HCT116 (cell line): ENCODE measurements around the gene SMIM23. TPM values are rescaled to one million over a fixed set of nuclear protein-coding genes. Genes with fewer than 3 reads are reported as not detected.

ENCODE experiments used
- ATAC-seq: fragments of 200-7000 bp; cut with Tn5 transposase; 2 replicates; pipeline ENCODE4 v1.9.1; 2020; ENCODE audit warnings: mild to moderate bottlenecking, moderate library complexity
- BruUV-seq: library from RNA; stranded (reverse); fragments of 400-500 nt; replicated peaks from 2 replicates; lab custom pipeline; 2021; lab: Mats Ljungman, UMichigan
- CTCF ChIA-PET: fragments of 300-600 bp; sonication (Branson Sonifier 250); formaldehyde crosslinking; loops from one replicate; lab custom pipeline; 2021; ENCODE audit warnings: antibody characterized with exemption; lab: Charles Lee
- POLR2A ChIA-PET: fragments of 300-600, 350-600 bp; sonication (Branson Sonifier 250); formaldehyde crosslinking; loops from one replicate; lab custom pipeline; 2021; ENCODE audit warnings: antibody characterized with exemption; lab: Charles Lee
- RAD21 ChIA-PET, 2 experiments: fragments of 300-600 bp; sonication (Branson Sonifier 250); formaldehyde crosslinking; loops; one replicate each; lab custom pipeline; 2023; ENCODE audit warnings: low total read pairs in 2 of 2; ENCODE audit not compliant: uncharacterized antibody in 2 of 2, unreplicated experiment in 2 of 2, low non-redundant PET in 1 of 2; lab: Charles Lee
- DNase-seq: peaks from one replicate; pipeline ENCODE4 v3.0.0-alpha.2; 2010; ENCODE audit warnings: low read depth, low spot score
- H2AFZ ChIP-seq: fragments of 200-600 bp; shearing (Covaris generic), sonication (generic); 2 replicates; pipeline ENCODE4 v1.6.1; 2017; ENCODE audit warnings: low read depth, mixed run types, mixed read lengths, antibody characterized with exemption, low read length; ENCODE audit not compliant: poor library complexity, severe bottlenecking
- H3K27ac ChIP-seq: 2 replicates; pipeline ENCODE4 v1.5.1; 2012; ENCODE audit warnings: low read depth, low read length
- H3K27me3 ChIP-seq: fragments of 200-600 bp; sonication (generic); 2 replicates; pipeline ENCODE4 v1.6.1; 2016; ENCODE audit warnings: mixed run types, low read length, mixed read lengths; ENCODE audit not compliant: insufficient read depth
- H3K36me3 ChIP-seq, 2 experiments: fragments of 200-500 bp in 1 of 2; fragments of 200-600 bp in 1 of 2; sonication (Bioruptor generic) in 1 of 2; sonication (generic) in 1 of 2; 2 replicates each; pipeline versions ENCODE4 v1.5.1 to v1.6.1; 2014 to 2016; ENCODE audit warnings: low read length in 2 of 2, inconsistent platforms in 1 of 2, mixed read lengths in 1 of 2, mixed run types in 1 of 2; ENCODE audit not compliant: insufficient read depth in 2 of 2, control insufficient read depth in 1 of 2
- H3K4me1 ChIP-seq, 2 experiments: fragments of 200-600 bp in 1 of 2; sonication (generic) in 1 of 2; 2 replicates each; pipeline versions ENCODE4 v1.5.1 to v1.6.1; 2012 to 2017; ENCODE audit warnings: low read length in 2 of 2, inconsistent platforms in 1 of 2, mild to moderate bottlenecking in 1 of 2, mixed read lengths in 1 of 2, mixed run types in 1 of 2, moderate library complexity in 1 of 2; ENCODE audit not compliant: insufficient read depth in 2 of 2, control insufficient read depth in 1 of 2
- H3K4me2 ChIP-seq: fragments of 200-600 bp; sonication (generic); 2 replicates; pipeline ENCODE4 v1.6.1; 2017; ENCODE audit warnings: mixed run types, low read length, mixed read lengths
- H3K4me3 ChIP-seq, 2 experiments: fragments of 200-600 bp in 1 of 2; sonication (generic) in 1 of 2; replicated peaks in 1 of 2; 2 replicates each; pipeline ENCODE4 v1.5.1; 2011 to 2016; ENCODE audit warnings: low read length in 2 of 2, control low read depth in 1 of 2, low read depth in 1 of 2, mild to moderate bottlenecking in 1 of 2, mixed read lengths in 1 of 2, mixed run types in 1 of 2
- H3K79me2 ChIP-seq: fragments of 200-600 bp; sonication (generic); 2 replicates; pipeline ENCODE4 v1.6.1; 2017; ENCODE audit warnings: mild to moderate bottlenecking, mixed run types, low read length, moderate library complexity, mixed read lengths; ENCODE audit not compliant: insufficient read depth
- H3K9ac ChIP-seq: fragments of 200-600 bp; sonication (generic); 2 replicates; pipeline ENCODE4 v1.6.1; 2016; ENCODE audit warnings: low read length, mixed read lengths
- H3K9me2 ChIP-seq: fragments of 200-600 bp; sonication (generic), shearing (Covaris generic); 2 replicates; pipeline ENCODE4 v1.6.1; 2017; ENCODE audit warnings: mixed run types, mild to moderate bottlenecking, moderate library complexity; ENCODE audit not compliant: insufficient read depth
- H3K9me3 ChIP-seq, 2 experiments: fragments of 200-500 bp in 1 of 2; fragments of 200-600 bp in 1 of 2; sonication (Bioruptor generic) in 1 of 2; sonication (generic) in 1 of 2; 2 replicates each; pipeline ENCODE4 v1.6.1; 2014 to 2017; ENCODE audit warnings: low read length in 2 of 2, mixed read lengths in 2 of 2, inconsistent platforms in 1 of 2, low read depth in 1 of 2, mild to moderate bottlenecking in 1 of 2, mixed run types in 1 of 2, moderate library complexity in 1 of 2; ENCODE audit not compliant: control insufficient read depth in 1 of 2, insufficient read depth in 1 of 2
- H4K20me1 ChIP-seq: fragments of 200-600 bp; sonication (generic), shearing (Covaris generic); 2 replicates; pipeline ENCODE4 v1.6.1; 2017; ENCODE audit warnings: mixed run types, mild to moderate bottlenecking, moderate library complexity; ENCODE audit not compliant: insufficient read depth
- CBX3 ChIP-seq: IDR thresholded peaks from 2 replicates; pipeline ENCODE4 v1.6.1; 2012; ENCODE audit warnings: low read depth
- CEBPB ChIP-seq: IDR thresholded peaks from 2 replicates; pipeline ENCODE4 v1.6.1; 2012; ENCODE audit warnings: low read depth
- EGR1 ChIP-seq: IDR thresholded peaks from 2 replicates; pipeline ENCODE4 v1.6.1; 2012; ENCODE audit warnings: low read depth
- FOSL1 ChIP-seq: IDR thresholded peaks from 2 replicates; pipeline ENCODE4 v1.6.1; 2012; ENCODE audit warnings: low read depth
- JUND ChIP-seq: IDR thresholded peaks from 2 replicates; pipeline ENCODE4 v1.6.1; 2012
- RAD21 ChIP-seq: IDR thresholded peaks from 2 replicates; pipeline ENCODE4 v1.6.1; 2012; ENCODE audit warnings: low read depth, mild to moderate bottlenecking
- SIN3A ChIP-seq: IDR thresholded peaks from 2 replicates; pipeline ENCODE4 v1.6.1; 2012; ENCODE audit warnings: low read depth
- SP1 ChIP-seq: IDR thresholded peaks from 2 replicates; pipeline ENCODE4 v1.6.1; 2012; ENCODE audit warnings: low read depth
- SRF ChIP-seq: IDR thresholded peaks from 2 replicates; pipeline ENCODE4 v1.6.1; 2012; ENCODE audit warnings: low read depth
- TCF7L2 ChIP-seq: IDR thresholded peaks from 2 replicates; pipeline ENCODE4 v1.7.0; 2011; ENCODE audit warnings: borderline replicate concordance, inconsistent platforms; ENCODE audit not compliant: insufficient read depth, insufficient read length; ENCODE audit errors: extremely low read depth
- YY1 ChIP-seq: IDR thresholded peaks from 2 replicates; pipeline ENCODE4 v1.6.1; 2011; ENCODE audit warnings: low read length, low read depth, moderate library complexity, mild to moderate bottlenecking; ENCODE audit not compliant: insufficient replicate concordance; ENCODE audit errors: extremely low read depth
- ZFX ChIP-seq: fragments of 450-650 bp; IDR thresholded peaks from 2 replicates; pipeline ENCODE4 v1.6.1; 2017
- ZNF274 ChIP-seq: fragments of 200-500 bp; sonication (Bioruptor generic); IDR thresholded peaks from 2 replicates; pipeline ENCODE4 v1.6.1; 2014; ENCODE audit warnings: mild to moderate bottlenecking, low read depth, low read length, inconsistent platforms
- intact Hi-C: fragments of 100-400 bp; cut with micrococcal nuclease; formaldehyde crosslinking; loops from 2 replicates; pipeline ENCODE4 v1.10.0; 2022
- total RNA-seq: library from RNA; stranded (reverse); gene quantifications from one replicate; pipeline ENCODE4 v1.2.1, GENCODE V29; 2021; ENCODE audit not compliant: unreplicated experiment
- TF ChIP-seq, protein P1 (sequence below): IDR thresholded peaks from 2 replicates; pipeline ENCODE4 v1.6.1; 2012
- TF ChIP-seq, protein P2 (sequence below): IDR thresholded peaks from 2 replicates; pipeline ENCODE4 v1.6.1; 2012; ENCODE audit warnings: low read depth

The SMIM23 gene
- total RNA-seq, 1 experiment from 2014 or later, result not detected

DNA sequence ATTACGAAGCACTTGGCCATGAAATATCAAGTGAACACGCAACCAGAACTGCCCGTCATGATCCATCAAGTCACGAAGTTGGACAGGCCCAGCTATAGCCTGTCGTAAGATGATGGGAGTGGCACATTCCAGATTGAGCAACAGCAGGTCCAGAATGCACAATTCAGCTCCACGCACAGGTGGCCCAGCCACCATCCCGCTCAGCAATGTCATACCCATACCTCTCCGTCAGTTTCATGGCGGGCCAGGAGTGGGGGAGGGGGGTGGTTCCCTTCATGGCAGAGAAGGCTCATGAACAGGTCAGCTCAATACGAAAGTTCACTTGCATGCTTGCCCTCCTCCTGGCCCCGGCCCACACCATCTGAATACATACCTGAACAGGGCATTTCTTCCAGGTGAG is 34.9 kb downstream of the SMIM23 start:
- no peak for DNase-seq
- POLR2A ChIA-PET, result no interaction called here
- ATAC-seq, result no peak

More for the DNA sequence above, 34.9 kb downstream of the SMIM23 start:
- Histone ChIP-seq H3K27me3 (peaks cover 9% of the 10 kb centered on the region; the same call in 1 of the 2 replicates), H3K9me2 (no peaks in the 10 kb centered on the region), H3K36me3 (no peaks in the 10 kb centered on the region), H4K20me1 (no peaks in the 10 kb centered on the region), H3K27ac (no peak overlapping the region), H3K4me1 (peaks cover 0 to 6% of the 10 kb centered on the region in 2 experiments; a peak in 1 of 4 replicates), H3K4me2 (no peak overlapping the region), H2AFZ (no peak overlapping the region), H3K79me2 (no peaks in the 10 kb centered on the region), H3K4me3 (no peak overlapping the region), H3K9ac (no peak overlapping the region), H3K9me3 (no peaks in the 10 kb centered on the region)
- BruUV-seq, result no TSS peak
- TF ChIP-seq JUND (no peak), RAD21 (no peak), FOSL1 (no peak), YY1 (no peak), CEBPB (no peak), TCF7L2 (no peak), ZNF274 (no peak), ZFX (no peak), SIN3A (no peak), EGR1 (no peak), SP1 (no peak), SRF (no peak), CBX3 (no peak)
- TF ChIP-seq, protein P1, sequence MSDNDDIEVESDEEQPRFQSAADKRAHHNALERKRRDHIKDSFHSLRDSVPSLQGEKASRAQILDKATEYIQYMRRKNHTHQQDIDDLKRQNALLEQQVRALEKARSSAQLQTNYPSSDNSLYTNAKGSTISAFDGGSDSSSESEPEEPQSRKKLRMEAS, result no peak
- TF ChIP-seq, protein P2, sequence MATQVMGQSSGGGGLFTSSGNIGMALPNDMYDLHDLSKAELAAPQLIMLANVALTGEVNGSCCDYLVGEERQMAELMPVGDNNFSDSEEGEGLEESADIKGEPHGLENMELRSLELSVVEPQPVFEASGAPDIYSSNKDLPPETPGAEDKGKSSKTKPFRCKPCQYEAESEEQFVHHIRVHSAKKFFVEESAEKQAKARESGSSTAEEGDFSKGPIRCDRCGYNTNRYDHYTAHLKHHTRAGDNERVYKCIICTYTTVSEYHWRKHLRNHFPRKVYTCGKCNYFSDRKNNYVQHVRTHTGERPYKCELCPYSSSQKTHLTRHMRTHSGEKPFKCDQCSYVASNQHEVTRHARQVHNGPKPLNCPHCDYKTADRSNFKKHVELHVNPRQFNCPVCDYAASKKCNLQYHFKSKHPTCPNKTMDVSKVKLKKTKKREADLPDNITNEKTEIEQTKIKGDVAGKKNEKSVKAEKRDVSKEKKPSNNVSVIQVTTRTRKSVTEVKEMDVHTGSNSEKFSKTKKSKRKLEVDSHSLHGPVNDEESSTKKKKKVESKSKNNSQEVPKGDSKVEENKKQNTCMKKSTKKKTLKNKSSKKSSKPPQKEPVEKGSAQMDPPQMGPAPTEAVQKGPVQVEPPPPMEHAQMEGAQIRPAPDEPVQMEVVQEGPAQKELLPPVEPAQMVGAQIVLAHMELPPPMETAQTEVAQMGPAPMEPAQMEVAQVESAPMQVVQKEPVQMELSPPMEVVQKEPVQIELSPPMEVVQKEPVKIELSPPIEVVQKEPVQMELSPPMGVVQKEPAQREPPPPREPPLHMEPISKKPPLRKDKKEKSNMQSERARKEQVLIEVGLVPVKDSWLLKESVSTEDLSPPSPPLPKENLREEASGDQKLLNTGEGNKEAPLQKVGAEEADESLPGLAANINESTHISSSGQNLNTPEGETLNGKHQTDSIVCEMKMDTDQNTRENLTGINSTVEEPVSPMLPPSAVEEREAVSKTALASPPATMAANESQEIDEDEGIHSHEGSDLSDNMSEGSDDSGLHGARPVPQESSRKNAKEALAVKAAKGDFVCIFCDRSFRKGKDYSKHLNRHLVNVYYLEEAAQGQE, result no peak
- ChIA-PET CTCF (no interaction called here), RAD21 (no interaction called here)
- intact Hi-C loops, result no loop called here
